H9 (cell line): ENCODE results near the gene ZMAT2. TPM values are rescaled to one million over a fixed set of nuclear protein-coding genes. Genes with fewer than 3 reads are reported as not detected.
A peak's percentile ranks its signal among the peaks of the same experiment; 100 is the strongest.

Experiments
- DNase-seq: peaks from one replicate; pipeline ENCODE4 v3.0.0-alpha.2; 2017
- H2AFZ ChIP-seq: one replicate; pipeline ENCODE4 v1.6.1; 2013; ENCODE audit warnings: mild to moderate bottlenecking, low read length, control low read depth, moderate library complexity
- H2AK5ac ChIP-seq: 2 replicates; pipeline ENCODE4 v1.6.1; 2013; ENCODE audit warnings: low read length, control low read depth, mixed read lengths; ENCODE audit not compliant: insufficient read length
- H2BK120ac ChIP-seq: one replicate; pipeline ENCODE4 v1.6.1; 2013; ENCODE audit warnings: low read depth, mild to moderate bottlenecking, low read length, control low read depth, inconsistent platforms; ENCODE audit not compliant: poor library complexity, severe bottlenecking
- H2BK12ac ChIP-seq: 2 replicates; pipeline ENCODE4 v1.6.1; 2013; ENCODE audit warnings: low read length, control low read depth, mixed read lengths, low read depth; ENCODE audit not compliant: insufficient read length
- H2BK15ac ChIP-seq: 2 replicates; pipeline ENCODE4 v1.6.1; 2013; ENCODE audit warnings: low read depth, low read length, control low read depth
- H2BK20ac ChIP-seq: one replicate; pipeline ENCODE4 v1.6.1; 2013; ENCODE audit warnings: low read depth, mild to moderate bottlenecking, low read length, control low read depth, inconsistent platforms; ENCODE audit not compliant: poor library complexity, severe bottlenecking
- H2BK5ac ChIP-seq: 2 replicates; pipeline ENCODE4 v1.6.1; 2013; ENCODE audit warnings: low read length, control low read depth, mixed read lengths; ENCODE audit not compliant: insufficient read length
- H3K14ac ChIP-seq: 2 replicates; pipeline ENCODE4 v1.6.1; 2013; ENCODE audit warnings: low read length, control low read depth; ENCODE audit not compliant: insufficient read depth
- H3K18ac ChIP-seq: 2 replicates; pipeline ENCODE4 v1.6.1; 2013; ENCODE audit warnings: low read depth, mild to moderate bottlenecking, mixed read lengths, low read length, control low read depth; ENCODE audit not compliant: insufficient read length
- H3K23ac ChIP-seq: 2 replicates; pipeline ENCODE4 v1.6.1; 2013; ENCODE audit warnings: low read length, control low read depth, mixed read lengths, low read depth; ENCODE audit not compliant: insufficient read length
- H3K23me2 ChIP-seq: 2 replicates; pipeline ENCODE4 v1.6.1; 2013; ENCODE audit warnings: low read depth, mild to moderate bottlenecking, mixed read lengths, low read length, control low read depth; ENCODE audit not compliant: insufficient read length, poor library complexity, severe bottlenecking
- H3K27ac ChIP-seq: 2 replicates; pipeline ENCODE4 v1.5.1; 2013; ENCODE audit warnings: low read length, control low read depth, mixed read lengths, low read depth; ENCODE audit not compliant: insufficient read length
- H3K27me3 ChIP-seq: 2 replicates; pipeline ENCODE4 v1.6.1; 2013; ENCODE audit warnings: low read length, control low read depth, inconsistent platforms; ENCODE audit not compliant: insufficient read depth
- H3K4ac ChIP-seq: 2 replicates; pipeline ENCODE4 v1.6.1; 2013; ENCODE audit warnings: low read depth, mild to moderate bottlenecking, control low read depth, inconsistent platforms, low read length, moderate library complexity
- H3K4me1 ChIP-seq: 2 replicates; pipeline ENCODE4 v1.6.1; 2013; ENCODE audit warnings: low read length, control low read depth, inconsistent platforms; ENCODE audit not compliant: insufficient read depth
- H3K4me2 ChIP-seq: 2 replicates; pipeline ENCODE4 v1.6.1; 2013; ENCODE audit warnings: low read length, control low read depth, mixed read lengths; ENCODE audit not compliant: insufficient read length, insufficient read depth
- H3K56ac ChIP-seq: 2 replicates; pipeline ENCODE4 v1.6.1; 2013; ENCODE audit warnings: low read depth, mild to moderate bottlenecking, mixed read lengths, low read length, control low read depth; ENCODE audit not compliant: insufficient read length
- H3K79me1 ChIP-seq: 2 replicates; pipeline ENCODE4 v1.6.1; 2013; ENCODE audit warnings: low read depth, mild to moderate bottlenecking, moderate library complexity, low read length, control low read depth, inconsistent platforms; ENCODE audit not compliant: insufficient read depth, poor library complexity, severe bottlenecking
- H3K79me2 ChIP-seq: 2 replicates; pipeline ENCODE4 v1.6.1; 2013; ENCODE audit warnings: low read length, control low read depth, inconsistent platforms; ENCODE audit not compliant: insufficient read depth
- H3K9ac ChIP-seq: 2 replicates; pipeline ENCODE4 v1.6.1; 2013; ENCODE audit warnings: low read length, control low read depth, mixed read lengths; ENCODE audit not compliant: insufficient read length; ENCODE audit errors: extremely low read depth
- H3K9me3 ChIP-seq: one replicate; pipeline ENCODE4 v1.6.1; 2013; ENCODE audit warnings: low read depth, low read length, inconsistent platforms; ENCODE audit not compliant: control insufficient read depth
- H3T11ph ChIP-seq: one replicate; pipeline ENCODE4 v1.6.1; 2013; ENCODE audit warnings: mild to moderate bottlenecking, low read length, control low read depth, inconsistent platforms
- H4K20me1 ChIP-seq: one replicate; pipeline ENCODE4 v1.6.1; 2013; ENCODE audit not compliant: control insufficient read depth, insufficient read length, insufficient read depth
- H4K5ac ChIP-seq: 2 replicates; pipeline ENCODE4 v1.6.1; 2013; ENCODE audit warnings: low read depth, mild to moderate bottlenecking, mixed read lengths, low read length, control low read depth; ENCODE audit not compliant: insufficient read length
- H4K8ac ChIP-seq: replicated peaks from 2 replicates; pipeline ENCODE4 v1.6.1; 2013; ENCODE audit warnings: low read length, control low read depth, mixed read lengths, low read depth; ENCODE audit not compliant: insufficient read length
- H4K91ac ChIP-seq: 2 replicates; pipeline ENCODE4 v1.6.1; 2013; ENCODE audit warnings: low read depth, mild to moderate bottlenecking, moderate library complexity, mixed read lengths, low read length, control low read depth; ENCODE audit not compliant: insufficient read length
- H3K27ac Mint-ChIP-seq, 3 experiments: 2 replicates in 2 of 3; 3 replicates in 1 of 3; pipeline ENCODE4 v1.8.0; 2020 to 2021; ENCODE audit warnings: mixed read lengths in 3 of 3, mild to moderate bottlenecking in 1 of 3, moderate library complexity in 1 of 3
- H3K27me3 Mint-ChIP-seq: 2 replicates; pipeline ENCODE4 v1.8.0; 2021; ENCODE audit warnings: low read depth, mild to moderate bottlenecking, moderate library complexity, mixed read lengths
- H3K36me3 Mint-ChIP-seq, 3 experiments: 2 replicates in 2 of 3; 3 replicates in 1 of 3; pipeline ENCODE4 v1.8.0; 2020 to 2021; ENCODE audit warnings: low read depth in 3 of 3, mixed read lengths in 3 of 3; ENCODE audit not compliant: insufficient read depth in 1 of 3
- H3K4me1 Mint-ChIP-seq, 2 experiments: 2 replicates each; pipeline ENCODE4 v1.8.0; 2020; ENCODE audit warnings: mixed read lengths in 2 of 2
- H3K4me3 Mint-ChIP-seq, 2 experiments: 2 replicates in 1 of 2; 3 replicates in 1 of 2; pipeline ENCODE4 v1.8.0; 2020 to 2021; ENCODE audit warnings: mild to moderate bottlenecking in 2 of 2, mixed read lengths in 2 of 2, moderate library complexity in 1 of 2
- H3K9me3 Mint-ChIP-seq, 2 experiments: 2 replicates in 1 of 2; 3 replicates in 1 of 2; pipeline ENCODE4 v1.8.0; 2020; ENCODE audit warnings: mild to moderate bottlenecking in 2 of 2, mixed read lengths in 2 of 2, moderate library complexity in 1 of 2
- WGBS: extraction: QIAGEN DNeasy Blood & Tissue Kit; methylation state at CpG from one replicate; pipeline ENCODE4 v1.1.7; 2013; ENCODE audit warnings: missing lambda C conversion rate, low lambda C conversion rate, mixed read lengths; ENCODE audit not compliant: insufficient read length; ENCODE audit errors: extremely low coverage; 5-methylcytosine and 5-hydroxymethylcytosine counted together
- total RNA-seq: library from RNA; stranded (reverse); gene quantifications from 2 replicates; pipeline ENCODE4 v1.2.1, GENCODE V29; 2021
- TF ChIP-seq, protein P1 (sequence below): fragments of 200-600 bp; sonication (generic); conservative IDR thresholded peaks from 3 replicates; pipeline ENCODE4 v1.8.0; 2021; ENCODE audit warnings: antibody characterized with exemption, mild to moderate bottlenecking

ZMAT2 gene
- total RNA-seq, 1 experiment from 2014 or later = 61.8 TPM

DNA sequence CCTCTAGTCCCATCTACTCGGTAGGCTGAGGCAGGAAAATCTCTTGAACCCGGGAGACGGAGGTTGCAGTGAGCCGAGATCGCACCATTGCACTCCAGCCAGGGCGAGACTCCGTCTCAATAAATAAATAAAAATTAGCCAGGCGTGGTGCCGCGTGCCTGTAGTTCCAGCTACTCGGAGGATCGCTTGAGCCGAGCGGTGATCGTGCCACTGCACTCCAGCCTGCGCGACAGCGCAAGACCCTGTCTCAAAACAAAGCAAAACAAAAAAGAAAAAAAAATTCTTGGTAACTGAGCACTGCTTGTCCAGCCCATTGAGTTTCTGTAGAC lies 36.3 kb upstream of the ZMAT2 start:
- Histone ChIP-seq H3K23me2 (peaks cover 5% of the 10 kb centered on the region), H2BK15ac (no peak overlapping the region), H3K27ac (no peak overlapping the region), H4K8ac (no peak overlapping the region), H4K20me1 (no peaks in the 10 kb centered on the region), H2AK5ac (no peak overlapping the region), H3K14ac (no peak overlapping the region), H3K56ac (no peak overlapping the region), H4K5ac (no peak overlapping the region), H2BK5ac (no peak overlapping the region), H2AFZ (no peak overlapping the region), H3T11ph (no peak overlapping the region), H3K9me3 (no peaks in the 10 kb centered on the region), H4K91ac (no peak overlapping the region), H2BK20ac (no peak overlapping the region), H3K23ac (no peak overlapping the region), H3K27me3 (no peaks in the 10 kb centered on the region), H3K4ac (no peak overlapping the region), H3K4me1 (no peaks in the 10 kb centered on the region), H2BK120ac (no peak overlapping the region), H3K79me2 (no peaks in the 10 kb centered on the region), H3K79me1 (peaks cover 4% of the 10 kb centered on the region), H3K4me2 (peak overlapping the region; percentile 93), H3K18ac (no peak overlapping the region), H2BK12ac (no peak overlapping the region), H3K9ac (no peak overlapping the region)
- H3K36me3 Mint-ChIP-seq = peaks cover 17 to 72% (median 61%) of the 10 kb centered on the region in 3 experiments; a peak in 6 of 7 replicates
- H3K4me3 Mint-ChIP-seq = peak overlapping the region; percentile 97
- H3K4me1 Mint-ChIP-seq = peaks cover 0 to 6% of the 10 kb centered on the region in 2 experiments; a peak in 2 of 4 replicates
- H3K27me3 Mint-ChIP-seq = no peaks in the 10 kb centered on the region
- no peaks in the 10 kb centered on the region for H3K9me3 Mint-ChIP-seq
- no peak for DNase-seq
- peak overlapping the region in 1 of 3 experiments; percentile 93; a peak in 1 of 7 replicates for H3K27ac Mint-ChIP-seq
- TF ChIP-seq, protein P1, sequence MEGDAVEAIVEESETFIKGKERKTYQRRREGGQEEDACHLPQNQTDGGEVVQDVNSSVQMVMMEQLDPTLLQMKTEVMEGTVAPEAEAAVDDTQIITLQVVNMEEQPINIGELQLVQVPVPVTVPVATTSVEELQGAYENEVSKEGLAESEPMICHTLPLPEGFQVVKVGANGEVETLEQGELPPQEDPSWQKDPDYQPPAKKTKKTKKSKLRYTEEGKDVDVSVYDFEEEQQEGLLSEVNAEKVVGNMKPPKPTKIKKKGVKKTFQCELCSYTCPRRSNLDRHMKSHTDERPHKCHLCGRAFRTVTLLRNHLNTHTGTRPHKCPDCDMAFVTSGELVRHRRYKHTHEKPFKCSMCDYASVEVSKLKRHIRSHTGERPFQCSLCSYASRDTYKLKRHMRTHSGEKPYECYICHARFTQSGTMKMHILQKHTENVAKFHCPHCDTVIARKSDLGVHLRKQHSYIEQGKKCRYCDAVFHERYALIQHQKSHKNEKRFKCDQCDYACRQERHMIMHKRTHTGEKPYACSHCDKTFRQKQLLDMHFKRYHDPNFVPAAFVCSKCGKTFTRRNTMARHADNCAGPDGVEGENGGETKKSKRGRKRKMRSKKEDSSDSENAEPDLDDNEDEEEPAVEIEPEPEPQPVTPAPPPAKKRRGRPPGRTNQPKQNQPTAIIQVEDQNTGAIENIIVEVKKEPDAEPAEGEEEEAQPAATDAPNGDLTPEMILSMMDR = no peak
- no CpG with 5 or more reads among the region's 18 CpGs for WGBS
